Measurements from ENCODE around the gene HAPSTR1.

DNA sequence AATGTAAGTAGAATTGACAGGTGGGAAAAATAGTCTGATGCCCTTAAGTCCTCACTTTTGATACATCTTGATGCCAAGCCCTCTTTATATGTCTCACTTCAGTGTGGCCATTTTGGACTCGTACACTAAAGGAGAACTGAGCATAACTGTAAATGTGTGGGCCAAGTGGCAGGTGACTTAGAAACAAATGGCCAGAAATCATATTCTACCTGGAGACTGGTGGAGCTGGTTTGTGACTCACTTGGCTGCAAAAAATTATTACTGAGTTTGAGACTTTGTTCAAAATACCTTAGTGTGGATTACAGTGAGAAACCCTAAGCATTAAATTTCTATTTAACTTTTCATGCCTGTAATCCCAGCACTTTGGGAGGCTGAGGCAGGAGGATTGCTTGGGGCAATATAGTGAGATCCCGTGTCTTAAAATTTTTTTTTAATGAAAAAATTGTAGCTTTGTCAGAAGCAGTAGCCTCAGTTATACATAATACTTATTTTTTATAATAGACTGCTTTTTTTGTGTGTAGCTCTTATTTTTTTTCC, 5.0 kb downstream of the HAPSTR1 start:
- TF ChIP-seq PHF8 (CRISPR knock-in tag; IDR thresholded peaks at IDR 0.05) (no peak), SRSF4 (IDR thresholded peaks at IDR 0.05; ENCODE audit: low read depth, low read length, poor library complexity, severe bottlenecking) (no peak), FOXP1 (IDR thresholded peaks at IDR 0.05) (no peak), FOXP1 (CRISPR knock-in tag; IDR thresholded peaks at IDR 0.05) (no peak), ZNF232 (CRISPR knock-in tag; IDR thresholded peaks at IDR 0.05; ENCODE audit: borderline replicate concordance) (no peak), ZNF777 (CRISPR knock-in tag; IDR thresholded peaks at IDR 0.05) (no peak), CTCF (CRISPR knock-in tag; IDR thresholded peaks at IDR 0.05) (no peak), NPAS2 (CRISPR knock-in tag; IDR thresholded peaks at IDR 0.05; ENCODE audit: borderline replicate concordance) (no peak), FOXA1 (IDR thresholded peaks at IDR 0.05) (no peak), FOXA1 (CRISPR knock-in tag; IDR thresholded peaks at IDR 0.05) (no peak)
- TF ChIP-seq, protein P1, sequence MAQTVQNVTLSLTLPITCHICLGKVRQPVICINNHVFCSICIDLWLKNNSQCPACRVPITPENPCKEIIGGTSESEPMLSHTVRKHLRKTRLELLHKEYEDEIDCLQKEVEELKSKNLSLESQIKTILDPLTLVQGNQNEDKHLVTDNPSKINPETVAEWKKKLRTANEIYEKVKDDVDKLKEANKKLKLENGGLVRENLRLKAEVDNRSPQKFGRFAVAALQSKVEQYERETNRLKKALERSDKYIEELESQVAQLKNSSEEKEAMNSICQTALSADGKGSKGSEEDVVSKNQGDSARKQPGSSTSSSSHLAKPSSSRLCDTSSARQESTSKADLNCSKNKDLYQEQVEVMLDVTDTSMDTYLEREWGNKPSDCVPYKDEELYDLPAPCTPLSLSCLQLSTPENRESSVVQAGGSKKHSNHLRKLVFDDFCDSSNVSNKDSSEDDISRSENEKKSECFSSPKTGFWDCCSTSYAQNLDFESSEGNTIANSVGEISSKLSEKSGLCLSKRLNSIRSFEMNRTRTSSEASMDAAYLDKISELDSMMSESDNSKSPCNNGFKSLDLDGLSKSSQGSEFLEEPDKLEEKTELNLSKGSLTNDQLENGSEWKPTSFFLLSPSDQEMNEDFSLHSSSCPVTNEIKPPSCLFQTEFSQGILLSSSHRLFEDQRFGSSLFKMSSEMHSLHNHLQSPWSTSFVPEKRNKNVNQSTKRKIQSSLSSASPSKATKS (CRISPR knock-in tag; IDR thresholded peaks at IDR 0.05): no peak
